ENCODE data around the gene HAAO.

DNA sequence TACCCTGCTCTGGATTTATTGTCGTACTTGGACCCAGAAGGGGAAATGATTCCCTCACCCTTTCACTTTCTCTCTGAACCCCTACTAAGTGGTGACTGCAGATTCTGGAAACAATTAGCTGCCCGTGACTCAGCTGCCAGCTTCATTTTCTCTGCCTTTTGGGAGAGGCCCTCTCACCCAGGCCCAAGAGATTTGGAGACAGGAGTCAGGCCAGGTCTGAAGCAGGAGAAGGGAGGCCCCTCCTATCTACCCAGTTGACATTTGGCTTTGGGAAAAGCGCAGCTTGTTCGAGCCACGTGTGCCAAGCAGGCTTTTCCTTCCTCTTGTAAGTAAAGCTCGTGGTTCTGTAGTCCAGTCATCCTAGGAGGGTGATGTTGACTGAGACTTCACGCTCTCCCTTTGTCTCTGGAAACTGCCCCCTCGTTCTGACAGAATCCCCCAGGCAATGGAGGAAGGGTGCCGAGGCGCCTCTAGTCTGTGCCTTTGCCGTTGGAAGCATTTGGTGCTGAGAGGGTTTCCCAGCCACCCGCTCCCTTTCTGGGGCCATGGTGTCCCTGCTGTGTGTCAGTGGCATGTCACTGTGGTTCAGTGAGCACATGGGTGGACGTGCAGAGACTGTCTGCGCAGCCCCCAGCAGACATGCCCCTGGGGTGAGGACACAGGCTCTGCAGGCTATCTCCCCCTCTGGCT is 37.0 kb downstream of the HAAO start:
- TF ChIP-seq EZH2 (IDR thresholded peaks at IDR 0.05; ENCODE audit: insufficient read depth, poor library complexity, severe bottlenecking) = no peak
- TF ChIP-seq EZH2phosphoT487 (IDR thresholded peaks at IDR 0.05; ENCODE audit: insufficient read depth, low read depth) = no peak
